NCI-H82 (cell line): ENCODE data around the gene LSM14B.
"Not testable (repeated sequence)": the region's sequence is repeated elsewhere in the genome, so short reads cannot be mapped to it uniquely, and the experiment has no call there.

Experiments used
- DNase-seq: peaks from one replicate; lab custom pipeline; 2025; lab: John Stamatoyannopoulos, UW

LSM14B gene

DNA sequence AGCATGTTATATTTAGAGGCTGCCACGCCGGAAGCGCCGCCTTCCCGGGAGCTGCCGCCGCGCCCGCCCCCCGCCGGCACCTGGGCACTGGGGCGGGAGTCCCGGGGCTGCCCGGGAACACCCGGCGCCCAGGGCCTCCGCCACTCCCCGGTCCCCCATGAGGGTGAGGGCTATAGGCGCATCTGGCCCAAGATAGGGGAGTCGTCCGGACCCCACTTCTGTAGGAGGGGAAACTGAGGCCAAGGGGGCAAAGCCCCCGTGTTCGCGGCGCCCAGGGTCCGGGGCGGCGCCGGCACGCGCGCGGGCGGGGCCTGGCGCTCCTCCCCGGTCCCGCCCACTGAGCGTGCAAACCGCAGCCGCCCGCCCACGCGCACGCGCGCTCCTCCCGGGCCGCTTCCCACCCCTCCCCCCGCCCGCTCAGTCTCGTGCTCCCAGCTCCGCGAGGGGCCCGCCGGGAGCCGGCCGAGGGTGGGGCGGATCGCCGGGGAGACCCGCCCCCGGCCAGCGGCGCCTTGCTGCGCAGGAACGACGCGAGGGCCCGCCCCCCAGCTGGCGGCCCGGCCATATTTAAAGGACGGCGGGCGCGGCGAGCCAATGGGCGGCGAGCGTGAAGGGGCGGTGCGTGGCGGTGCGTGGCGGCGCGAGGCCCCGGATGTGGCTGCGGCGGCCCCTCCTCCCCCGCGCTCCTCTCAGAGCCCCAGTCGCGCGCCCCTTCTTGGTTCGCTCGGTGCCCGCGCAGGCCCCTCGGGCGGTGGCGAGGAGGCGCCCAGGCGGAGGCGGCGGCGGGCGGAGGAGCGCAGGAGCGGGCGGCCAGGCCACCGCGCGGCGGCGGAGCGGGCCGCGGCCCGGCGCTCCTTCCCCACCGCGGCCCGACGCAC is at the start of gene LSM14B:
Gene LSM14B (plus strand): TSS at position 700 of the 878 bp plus-strand sequence. CDS start 192 bp downstream, outside the sequence.
- peak; percentile 97 for DNase-seq

DNA sequence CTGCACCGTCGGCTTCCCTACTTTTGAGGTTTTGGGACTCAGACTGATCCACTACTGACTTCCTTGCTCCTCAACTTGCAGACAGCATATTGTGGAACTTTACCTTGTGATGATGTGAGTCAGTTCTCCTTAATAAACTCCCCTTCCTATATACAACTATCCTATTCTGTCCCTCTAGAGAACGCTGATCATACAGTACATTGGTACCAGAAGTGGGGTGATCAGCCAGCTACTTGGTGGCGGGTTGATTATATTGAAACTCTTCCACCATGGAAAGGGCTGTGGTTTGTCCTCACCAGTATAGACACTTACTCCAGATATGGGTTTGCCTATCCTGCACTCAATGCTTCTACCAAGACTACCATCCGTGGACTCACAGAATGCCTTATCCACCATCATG is 49.0 kb upstream of the LSM14B start:
- no peak for DNase-seq

DNA sequence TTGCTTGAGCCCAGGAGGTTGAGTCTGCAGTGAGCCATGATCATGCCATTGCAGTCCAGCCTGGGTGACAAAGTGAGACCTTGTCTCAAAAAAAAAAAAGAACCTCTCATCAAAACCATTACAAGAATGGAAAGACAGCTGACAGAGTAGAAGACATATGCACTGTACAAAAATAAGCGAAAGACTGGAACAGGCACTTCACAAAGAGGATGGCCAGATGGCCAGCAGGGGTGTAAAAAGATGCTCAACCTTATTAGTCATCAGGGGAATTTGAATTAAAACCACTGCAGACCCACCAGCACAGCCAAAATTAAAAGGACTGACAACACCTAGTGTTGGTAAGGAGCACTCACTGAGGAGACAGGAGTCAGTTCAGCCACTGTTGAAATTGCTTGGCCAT is 43.1 kb upstream of the LSM14B start:
- no peak for DNase-seq

DNA sequence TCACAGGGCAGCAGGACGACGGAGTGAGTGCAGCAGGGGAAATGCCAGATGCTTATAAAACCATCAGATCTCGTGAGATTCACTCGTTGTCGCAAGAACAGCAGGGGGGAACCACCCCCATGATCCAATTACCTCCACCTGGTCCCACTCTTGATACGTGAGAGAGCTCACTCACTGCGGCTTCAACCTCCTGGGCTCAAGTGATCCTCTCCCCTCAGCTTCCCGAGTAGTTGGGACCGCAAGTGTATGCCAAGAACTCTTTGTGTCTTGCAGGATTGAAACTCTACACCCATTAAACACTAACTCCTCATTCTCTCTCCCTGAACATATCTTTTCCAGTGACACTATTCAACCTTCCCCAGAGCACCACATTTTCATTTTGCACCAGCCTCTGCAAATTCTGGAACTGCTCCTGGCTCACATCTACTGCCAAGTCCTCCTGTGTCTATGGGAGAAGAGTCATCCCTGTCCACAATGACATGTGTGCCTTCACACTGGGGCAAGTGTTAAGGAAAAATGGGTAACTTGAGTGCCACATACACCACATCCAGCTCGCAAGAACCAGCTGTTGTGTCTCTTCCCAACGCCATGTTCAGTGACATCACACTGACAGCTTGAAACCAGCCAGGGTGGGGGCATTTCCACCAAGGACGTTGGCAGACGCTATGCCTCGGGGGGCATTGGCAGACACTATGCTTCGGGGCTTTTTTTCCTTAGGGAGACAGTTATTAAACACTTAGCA is 41.9 kb upstream of the LSM14B start:
- peak; percentile 83 for DNase-seq

DNA sequence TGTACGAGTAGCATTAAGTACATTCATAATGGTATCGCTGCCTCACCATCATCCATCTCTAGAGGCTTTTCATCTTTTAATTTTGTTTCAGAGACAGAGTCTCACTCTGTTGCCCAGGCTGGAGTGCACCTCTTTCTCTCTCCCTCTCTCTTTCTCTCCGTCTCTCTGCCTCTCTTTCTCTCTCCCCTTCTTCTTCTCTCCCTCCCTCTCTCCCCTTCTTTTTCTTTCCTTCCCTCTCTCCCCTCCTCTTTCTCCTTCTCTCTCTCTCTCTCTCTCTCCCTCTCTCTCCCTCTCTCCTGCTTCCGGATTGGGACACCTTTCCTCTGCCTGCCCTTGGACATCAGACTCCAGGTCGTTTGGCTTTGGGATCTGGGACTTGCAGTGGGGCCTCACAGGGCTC is 39.0 kb upstream of the LSM14B start:
- DNase-seq, result no peak

DNA sequence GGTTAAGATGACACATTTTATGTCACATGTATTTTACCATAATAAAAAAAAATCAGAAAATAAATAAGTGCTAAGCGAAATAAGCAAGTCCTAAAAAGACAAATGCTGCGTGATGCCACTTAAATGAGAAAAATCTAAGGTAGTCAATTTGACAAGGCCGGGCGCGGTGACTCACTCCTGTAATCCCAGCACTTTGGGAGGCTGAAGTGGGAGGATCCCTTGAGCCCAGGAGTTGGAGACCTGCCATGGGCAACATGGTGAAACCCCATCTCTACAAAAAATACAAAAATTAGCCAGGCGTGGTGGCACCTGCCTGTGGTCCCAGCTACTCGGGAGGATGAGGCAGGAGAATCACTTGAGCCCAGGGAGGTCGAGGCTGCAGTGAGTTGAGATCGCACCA is 38.1 kb upstream of the LSM14B start:
- not testable (repeated sequence) for DNase-seq

DNA sequence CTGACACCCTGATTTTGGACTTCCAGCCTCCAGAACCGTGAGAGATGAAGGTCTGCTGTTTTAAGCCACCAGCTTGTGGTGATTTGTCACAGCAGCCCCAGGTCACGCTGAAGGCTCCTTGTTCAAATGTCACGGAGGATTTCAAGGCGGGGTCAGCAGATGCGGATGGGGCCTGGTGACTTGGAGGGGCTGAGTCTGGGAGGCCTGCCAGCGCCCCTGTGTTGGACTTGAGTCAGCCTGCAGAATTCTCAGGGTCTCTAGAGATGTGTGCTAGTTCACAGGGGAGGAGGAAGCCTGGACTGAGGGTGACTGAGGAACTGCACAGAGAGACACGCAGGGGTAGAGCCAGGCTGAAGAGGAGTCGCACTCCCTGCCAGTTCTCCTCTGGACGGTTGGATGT is 37.1 kb upstream of the LSM14B start:
- no peak for DNase-seq

DNA sequence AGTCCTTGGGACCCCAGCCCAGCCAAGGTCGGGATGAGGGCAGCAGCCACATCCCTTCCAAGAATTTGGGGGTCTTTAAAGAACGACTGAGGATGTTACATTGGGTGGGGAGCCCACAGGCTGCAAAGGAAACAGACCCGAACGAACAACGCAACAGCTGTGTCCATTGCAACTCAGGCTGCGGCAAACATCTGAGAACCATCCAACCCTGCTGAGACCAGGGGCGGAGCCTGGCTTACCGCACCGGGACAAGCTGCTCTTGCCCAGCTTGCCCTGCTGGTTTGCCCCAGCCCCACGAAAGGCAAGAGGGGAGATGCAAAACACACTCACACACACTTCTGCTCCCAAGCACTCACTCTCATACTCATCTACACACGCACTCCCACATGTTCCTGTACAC is 35.0 kb upstream of the LSM14B start:
- DNase-seq, result peak; percentile 12

DNA sequence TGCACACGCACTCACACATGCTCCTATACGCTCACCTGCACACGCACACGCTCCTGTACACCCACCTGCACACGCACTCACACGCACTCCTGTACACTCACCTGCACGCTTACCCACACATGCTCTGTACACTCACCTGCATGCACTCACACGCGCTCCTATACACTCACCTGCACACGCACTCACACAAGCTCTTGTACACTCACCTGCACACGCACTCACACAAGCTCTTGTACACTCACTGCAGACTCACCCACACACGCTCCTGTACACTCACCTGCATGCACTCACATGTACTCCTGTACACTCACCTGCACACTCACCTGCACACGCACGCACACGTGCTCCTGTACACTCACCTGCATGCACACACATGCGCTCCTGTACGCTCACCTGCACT is 34.6 kb upstream of the LSM14B start:
- no peak for DNase-seq

DNA sequence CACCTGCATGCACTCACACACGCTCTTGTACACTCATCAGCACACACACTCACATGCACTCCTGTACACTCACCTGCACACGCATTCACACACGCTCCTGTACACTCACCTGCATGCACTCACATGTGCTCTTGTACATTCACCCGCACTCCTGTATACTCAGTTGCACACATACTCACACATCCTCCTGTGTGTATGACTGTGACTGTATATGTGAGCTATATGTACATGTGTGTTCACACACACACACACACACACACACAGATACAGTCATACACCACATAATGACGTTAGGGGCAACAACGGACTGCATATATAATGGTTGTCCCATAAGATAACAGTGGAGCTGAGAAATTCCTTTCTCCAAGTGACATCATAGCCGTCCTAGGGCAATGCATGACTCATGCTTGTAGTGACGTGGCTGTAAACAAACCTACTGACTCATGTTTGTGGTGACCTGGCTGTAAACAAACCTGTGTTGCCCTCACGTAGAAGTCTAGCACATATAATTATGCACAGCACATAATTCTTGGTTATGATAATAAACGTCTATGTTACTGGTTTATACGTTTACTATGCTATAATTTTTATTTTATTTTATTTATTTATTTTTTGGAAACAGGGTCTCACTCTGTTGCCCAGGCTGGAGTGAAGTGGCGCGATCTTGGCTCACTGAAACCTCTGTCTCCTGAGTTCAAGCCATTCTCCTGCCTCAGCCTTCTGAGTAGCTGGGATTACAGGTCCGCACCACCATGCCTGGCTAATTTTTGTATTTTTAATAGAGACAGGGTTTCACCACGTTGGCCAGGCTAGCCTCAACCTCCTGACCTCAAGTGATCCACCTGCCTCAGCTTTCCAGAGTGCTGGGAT is 33.8 kb upstream of the LSM14B start:
- peak; percentile 14 for DNase-seq

DNA sequence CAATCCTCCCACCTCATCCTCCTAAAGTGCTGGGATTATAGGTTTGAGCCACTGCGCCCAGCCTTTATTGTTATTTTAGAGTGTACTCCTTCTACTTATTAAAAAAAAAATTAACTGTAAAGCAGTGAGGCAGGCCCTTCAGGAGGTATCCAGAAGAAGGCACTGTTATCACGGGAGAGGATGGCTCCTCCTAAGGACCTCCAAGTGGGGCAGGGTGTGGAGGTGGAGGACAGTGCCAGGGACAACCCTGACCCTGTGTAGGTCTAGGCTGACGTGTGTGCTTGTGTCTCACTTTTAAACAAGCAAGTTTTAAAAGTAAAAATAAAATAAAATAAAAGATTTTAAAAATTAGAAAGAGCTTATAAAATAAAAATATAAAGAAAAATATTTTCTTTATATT is 32.9 kb upstream of the LSM14B start:
- DNase-seq, result no peak

DNA sequence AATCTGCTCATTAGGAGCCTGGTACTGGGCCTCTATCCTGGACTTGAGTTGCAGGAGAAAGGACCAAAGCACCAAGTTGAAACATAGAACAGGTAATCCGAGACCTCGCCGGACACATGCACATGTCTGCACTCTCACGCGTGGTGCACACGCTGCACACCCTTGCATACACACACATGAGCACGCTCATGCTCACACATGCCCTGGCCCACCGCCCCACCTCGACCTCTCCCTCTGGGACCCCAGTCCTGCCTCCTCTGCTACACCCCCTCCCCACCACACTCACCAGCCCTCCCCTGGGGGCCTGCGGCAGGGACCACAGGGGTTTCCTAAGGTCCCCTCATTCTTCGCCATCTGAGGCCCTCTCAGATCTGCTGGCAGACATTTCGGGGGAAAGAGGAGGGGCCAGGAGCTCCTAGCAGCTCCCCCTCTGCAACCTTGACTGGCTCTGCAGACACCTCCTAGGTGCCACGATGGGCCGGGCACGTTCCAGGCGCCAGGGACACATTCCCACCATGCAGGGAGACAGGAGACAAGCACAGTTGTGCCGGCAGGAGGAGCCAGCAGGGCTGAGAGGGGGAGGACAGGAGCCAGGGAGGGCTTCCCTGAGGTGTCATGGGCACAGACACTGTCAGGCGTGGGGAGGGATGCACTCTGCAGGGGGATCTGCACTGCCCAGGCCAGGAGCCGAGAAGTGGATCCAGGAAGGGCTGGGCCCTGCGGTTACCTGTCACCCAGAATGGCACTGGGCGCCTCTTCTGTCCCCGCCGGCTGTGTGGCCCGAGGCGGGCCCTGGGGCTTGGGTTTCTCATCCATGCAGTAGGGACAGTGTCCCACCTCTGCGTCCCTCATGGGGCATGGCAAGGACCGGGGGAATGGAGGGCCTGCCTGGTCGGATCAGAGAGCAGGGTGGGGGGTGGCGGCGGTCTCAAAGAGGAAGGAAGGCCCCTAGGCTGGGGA is 25.6 kb upstream of the LSM14B start:
- DNase-seq, result no peak

DNA sequence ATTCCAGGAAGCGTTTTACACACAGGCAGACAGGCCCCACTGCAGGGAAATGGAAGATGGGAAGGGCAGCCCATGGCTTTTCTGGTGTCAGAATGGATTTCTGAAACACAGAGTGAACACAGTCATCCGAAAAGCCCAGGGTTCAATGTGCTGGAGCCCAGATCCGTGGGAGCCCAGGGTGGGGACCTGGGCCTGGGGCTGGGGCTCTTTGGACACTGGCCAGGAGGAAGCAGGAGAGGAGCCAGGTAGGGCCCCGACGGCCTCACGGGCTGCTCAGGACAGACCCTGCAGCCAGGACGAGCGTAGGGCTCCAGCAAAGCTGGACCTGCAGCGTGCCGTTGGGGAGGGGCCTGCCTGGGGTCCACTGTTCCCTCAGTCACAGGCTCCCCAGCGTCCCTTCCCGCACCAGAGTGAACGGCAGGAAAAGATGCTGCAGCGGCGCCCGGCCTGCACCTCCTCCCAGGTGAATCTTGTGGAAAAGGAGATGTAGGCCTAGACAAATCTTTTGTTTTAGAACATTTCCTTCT is 24.3 kb upstream of the LSM14B start:
- DNase-seq, result no peak

DNA sequence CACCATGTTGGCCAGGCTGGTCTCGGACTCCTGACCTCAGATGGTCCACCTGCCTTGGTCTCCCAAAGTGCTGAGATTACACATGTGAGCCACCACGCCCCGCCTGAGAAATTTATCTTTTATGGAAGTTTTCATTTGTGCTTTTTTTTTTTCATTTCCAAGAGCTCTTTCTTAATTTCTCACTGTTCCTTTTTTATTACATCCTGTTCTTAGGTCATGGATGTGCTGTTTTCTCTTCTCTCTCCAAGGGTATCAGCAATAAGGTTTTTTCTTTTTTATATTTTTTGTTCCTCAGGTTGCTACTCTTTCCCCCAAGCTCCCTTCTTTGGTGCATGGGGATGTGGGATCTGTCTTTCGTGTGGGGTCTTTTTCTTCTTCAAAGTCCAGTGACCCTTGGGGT is 21.2 kb upstream of the LSM14B start:
- no peak for DNase-seq

DNA sequence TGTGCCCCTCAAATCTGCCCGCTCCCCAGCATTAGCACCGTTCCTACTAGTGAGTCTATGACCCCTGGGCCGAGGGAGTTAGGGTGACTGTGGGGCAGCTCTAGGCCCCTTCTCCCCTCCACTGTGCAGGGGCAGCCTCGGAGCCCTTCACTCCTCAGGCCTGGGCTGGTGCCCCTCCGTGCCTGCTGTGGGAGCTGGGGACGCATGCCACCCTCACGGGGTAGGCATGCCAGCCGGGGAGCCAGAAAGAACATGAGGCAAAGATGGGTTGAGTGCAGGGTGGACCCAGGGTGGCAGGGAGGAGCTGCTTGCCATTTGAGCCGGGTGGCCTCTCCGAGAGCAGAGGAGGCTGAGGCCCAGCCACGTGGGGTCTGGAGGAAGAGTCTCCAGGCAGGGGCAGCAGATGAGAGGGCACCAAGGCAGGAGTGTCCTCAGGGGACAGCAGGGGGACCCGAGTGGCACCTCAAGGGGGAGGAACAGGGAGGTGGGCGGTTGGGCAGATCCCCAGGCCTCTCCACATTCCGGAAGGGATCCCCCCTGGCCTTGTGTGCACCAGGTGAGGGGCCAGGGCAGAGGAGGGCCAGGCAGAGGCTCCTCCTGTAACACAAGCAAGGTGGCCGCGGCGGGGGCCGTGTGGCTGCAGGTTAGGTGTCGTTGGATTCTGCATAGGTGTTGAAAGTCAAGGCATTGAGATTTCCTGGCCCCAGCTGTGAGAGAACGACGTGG is 18.6 kb upstream of the LSM14B start:
- no peak for DNase-seq

DNA sequence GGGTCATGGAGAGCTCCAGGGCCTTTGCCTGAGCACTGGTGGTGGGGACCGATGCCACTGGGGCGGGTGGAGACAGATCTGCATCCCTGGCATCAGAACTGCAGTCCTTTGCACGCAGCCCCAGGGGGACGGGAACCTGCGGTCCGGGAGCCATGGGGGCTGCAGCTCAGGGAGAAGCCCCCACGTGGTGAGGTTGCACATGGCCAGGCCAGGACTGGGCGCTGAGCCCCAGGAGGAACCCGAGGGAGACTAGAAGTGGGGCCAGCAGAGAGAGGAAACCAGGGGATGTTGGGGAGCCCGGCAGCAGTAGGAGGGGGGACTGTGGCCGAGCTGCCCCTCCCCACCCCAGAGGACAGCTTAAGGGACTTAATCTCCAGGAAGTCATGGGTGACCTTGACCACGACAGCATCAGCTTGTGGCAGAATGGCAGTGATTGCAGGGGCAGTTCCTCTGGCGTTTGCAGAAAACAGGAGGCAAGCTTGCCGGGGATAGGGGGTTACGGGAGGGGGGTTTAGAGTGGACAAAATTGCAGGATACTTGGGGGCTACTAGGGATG is 18.0 kb upstream of the LSM14B start:
- no peak for DNase-seq

DNA sequence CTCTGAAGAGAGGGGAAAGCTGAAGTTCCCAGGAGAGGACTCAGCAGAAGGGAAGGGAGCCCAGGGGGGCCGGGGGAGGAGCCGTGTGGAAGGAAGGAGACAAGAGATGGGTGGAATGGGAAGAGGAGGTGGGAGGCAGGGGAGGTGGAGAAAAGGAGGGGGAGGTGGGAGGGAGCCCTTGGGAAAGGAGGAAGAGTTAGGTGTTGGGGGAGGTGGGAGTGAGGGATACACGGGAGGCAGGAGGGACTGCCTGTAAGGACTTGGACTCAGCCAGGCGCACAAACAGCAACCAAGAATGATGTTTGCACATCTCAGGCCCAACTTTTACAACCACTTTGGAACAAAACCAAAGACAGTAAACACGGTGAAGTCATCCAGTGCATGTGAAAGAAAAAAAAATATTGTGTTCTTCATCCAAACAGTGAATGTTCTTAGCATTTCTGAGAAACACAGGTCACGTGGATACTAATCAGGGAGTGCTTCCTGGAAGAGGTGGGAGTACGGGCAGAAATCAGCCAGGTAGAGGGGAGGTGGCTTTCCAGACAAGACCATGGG is 17.4 kb upstream of the LSM14B start:
- DNase-seq, result no peak

DNA sequence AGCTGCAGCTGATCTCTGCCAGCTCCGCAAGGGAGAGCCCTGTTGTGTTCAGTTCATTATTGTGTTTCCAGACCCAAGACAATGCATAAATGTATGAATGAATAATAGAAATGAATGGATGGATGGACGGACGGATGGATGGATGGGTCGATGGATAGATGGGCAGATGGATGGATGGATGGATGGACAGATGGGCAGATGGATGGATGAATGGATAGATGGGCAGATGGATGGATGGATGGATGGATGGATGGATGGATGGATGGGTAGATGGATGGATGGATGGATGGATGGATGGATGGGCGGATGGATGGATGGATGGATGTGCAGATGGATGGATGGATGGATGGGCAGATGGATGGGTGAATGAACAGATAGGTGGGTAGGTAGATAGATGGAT is 16.7 kb upstream of the LSM14B start:
- DNase-seq, result no peak

DNA sequence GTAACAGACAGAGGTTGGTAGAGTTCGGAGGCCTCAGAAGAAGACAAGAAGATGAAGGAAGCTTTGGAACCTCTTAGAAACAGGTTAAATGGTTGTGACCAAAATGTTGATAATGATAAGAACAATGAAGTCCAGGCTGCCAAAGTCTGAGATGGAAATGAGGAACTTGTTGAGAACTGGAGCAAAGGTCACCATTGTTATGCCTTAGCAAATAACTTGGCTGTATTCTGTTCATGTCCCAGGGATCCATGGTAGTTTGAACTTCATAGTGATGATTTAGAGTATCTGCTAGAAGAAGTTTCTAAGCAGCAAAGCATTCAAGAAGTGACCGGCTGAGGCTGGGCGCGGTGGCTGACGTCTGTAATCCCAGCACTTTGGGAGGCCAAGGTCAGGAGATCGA is 11.1 kb upstream of the LSM14B start:
- no peak for DNase-seq

DNA sequence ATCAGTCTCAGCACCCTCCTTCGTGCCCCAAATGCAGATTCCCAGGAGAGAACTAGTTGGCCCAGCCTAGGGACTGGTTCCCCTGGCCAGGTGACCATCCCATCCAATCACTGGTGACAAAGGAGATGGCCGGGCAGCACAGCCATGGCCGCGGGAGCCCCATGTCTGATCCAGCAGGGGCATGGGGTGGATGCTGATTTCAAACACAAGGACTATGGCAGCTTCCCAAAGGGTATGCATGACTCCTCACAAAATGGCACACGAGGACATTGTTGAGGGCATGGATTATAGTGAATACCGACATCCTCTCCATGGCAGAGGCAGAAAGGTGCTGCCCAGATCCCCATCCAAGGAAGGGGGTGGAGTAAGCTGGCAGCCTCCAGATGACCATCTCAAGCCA is 9.9 kb upstream of the LSM14B start:
- no peak for DNase-seq
